GM19463 (cell line): ENCODE results near the gene FAM151A.
A peak's percentile ranks its signal among the peaks of the same experiment; 100 is the strongest.

ENCODE experiments used
- ATAC-seq: cut with Tn5 transposase; IDR thresholded peaks from one replicate; pipeline ENCODE4 v1.9.1; 2021; ENCODE audit warnings: mild to moderate bottlenecking, moderate library complexity; ENCODE audit not compliant: unreplicated experiment

The FAM151A gene

DNA sequence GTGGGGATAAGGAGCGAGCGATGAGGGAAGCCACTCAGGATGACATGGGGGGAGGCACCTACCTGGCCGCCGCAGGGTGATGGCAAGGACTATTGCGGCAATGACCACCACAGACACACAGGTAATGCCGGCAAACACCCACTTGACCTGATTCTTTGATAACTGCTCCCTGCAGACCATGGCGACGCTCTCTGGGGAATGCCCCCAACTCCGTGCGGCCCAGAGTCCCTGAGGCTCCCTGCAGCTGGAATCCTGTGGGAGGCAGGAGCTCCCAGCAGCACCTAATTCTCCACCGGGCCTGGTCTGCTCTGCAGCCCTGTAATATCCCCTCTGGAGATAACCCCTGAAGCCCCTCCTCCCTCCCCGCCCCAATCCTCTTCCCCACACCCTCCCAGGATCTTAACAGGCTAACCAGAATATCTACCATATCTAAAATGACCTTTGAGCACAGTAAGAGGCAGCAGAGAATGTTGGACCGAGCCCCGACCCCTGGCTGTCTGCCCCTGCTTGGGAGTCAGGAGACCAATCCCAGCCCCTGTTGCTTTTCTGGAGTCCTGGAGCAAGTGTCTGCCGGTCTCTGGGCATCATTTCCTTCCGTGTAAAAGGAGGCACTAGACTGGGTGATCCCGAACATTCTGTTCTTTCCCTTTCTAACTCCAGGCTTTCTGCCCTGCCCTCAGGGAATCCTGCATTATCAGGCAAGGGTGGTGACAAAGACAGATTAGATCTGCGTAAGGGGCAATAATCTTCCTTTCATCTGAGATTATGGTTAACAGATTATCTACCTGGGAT is at the start of gene FAM151A:
Gene FAM151A (minus strand): TSS at position 310 of the 792 bp plus-strand sequence. CDS start 130 bp downstream, at position 180.
- no peak for ATAC-seq

DNA sequence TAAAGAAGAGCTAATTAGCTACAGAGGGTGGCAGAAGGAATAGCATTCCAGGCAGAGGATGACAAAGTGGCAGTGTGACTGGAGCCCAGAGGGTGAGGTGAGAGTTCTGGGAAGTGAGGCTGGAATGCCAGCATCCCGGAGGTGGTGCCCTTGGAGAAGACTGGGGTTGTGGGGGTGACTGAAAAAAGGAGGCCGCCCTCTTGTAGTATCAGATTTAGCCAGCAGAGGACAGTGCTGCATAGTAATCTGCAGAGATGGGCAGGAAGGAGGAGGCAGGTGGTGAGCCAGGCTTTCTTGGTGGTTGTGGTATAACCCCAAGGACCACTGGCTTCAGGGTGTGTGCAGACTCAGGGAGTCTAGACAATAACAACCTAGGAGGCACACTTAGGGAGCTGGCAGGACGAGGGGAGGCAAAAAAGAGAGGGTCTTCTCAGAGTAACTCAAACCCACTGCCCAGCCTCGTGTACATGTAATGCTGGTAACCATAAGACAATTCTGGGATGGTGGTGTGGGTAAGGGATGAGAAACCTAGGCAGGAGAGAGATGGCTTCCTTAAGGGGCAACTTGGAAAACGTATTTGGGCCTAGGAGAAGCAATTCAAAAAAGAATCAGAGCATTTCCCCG is 48.8 kb upstream of the FAM151A start:
- ATAC-seq = peak; percentile 53

DNA sequence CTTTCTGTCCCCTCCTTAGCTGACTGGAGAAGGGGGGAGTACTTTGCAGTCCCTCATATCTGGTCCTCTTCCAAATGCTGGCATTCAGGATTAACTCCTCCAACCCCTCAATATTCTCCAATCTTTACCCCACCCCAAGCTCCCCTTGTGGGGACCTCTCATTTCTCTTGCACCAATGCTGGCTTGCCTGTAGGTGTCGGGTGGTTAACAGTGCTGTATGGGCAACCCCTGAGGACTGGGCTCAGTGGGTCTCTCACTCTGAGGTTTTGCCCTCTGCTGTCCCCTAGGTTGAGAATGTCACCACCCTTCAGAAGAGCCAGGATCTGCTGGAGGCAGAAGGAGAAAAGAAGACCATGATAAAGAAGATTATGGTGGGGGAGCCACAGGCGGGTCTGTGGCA is 45.2 kb upstream of the FAM151A start:
- no peak for ATAC-seq

GRCh38 chr1:54667797-54668196 is 44.5 kb upstream of the FAM151A start:
- ATAC-seq = no peak

DNA sequence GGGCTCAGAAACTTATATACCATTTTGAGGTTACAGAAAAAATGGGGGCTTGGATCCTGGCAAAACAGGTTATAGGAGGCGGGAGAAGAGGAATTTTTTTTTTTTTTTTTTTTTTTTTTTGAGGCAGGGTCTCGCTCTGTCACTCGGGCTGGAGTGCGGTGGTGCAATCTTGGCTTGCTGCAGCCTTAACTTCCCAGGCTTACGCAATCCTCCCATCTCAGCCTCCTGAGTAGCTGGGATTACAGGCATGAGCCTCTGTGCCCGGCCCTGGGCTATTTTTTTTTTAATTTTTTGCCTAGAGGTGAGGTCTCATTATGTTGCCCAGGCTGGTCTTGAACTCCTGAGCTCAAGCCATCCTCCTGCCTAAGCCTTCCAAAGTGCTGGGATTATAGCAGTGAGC is 43.0 kb upstream of the FAM151A start:
- no peak for ATAC-seq

DNA sequence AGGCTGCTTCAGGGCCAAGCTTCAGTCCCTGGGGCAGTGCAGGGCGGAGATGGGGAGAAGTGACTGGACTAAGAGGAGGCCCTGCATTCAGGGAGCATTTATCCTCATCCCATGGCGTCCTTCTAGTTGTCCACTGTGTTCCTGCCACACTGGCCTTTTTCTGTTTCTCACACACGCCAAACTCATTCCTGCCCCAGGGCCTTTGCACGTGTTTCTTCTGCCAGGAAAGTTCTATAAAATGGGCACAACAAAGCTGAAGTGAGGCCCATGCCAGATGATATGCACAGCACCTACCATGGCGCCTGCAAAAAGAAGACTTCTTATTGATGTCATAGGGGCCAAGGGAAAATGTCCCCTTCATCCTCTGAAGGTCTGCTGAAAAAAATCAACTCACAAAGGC is 42.5 kb upstream of the FAM151A start:
- no peak for ATAC-seq

DNA sequence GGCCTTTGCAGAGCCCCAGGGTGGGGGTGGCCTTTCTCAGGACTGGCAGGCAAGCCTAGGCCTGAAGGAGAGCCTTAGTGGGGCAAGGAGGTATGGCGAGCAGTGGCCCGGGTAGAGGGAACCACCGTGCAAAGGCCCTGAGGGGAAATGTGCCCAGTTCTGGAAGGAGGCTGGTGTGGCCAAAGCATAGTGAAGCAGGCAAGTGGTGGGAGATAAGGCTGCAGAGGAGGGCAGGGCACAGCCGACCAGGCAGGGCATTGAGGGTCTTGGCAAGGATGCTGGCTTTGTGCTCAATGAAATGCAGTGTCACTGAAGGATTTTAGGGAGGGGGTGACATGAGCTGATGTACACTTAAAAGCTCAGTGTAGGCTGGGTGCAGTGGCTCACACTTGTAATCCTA is 41.0 kb upstream of the FAM151A start:
- ATAC-seq = no peak

GRCh38 chr1:54663725-54664124 is 40.4 kb upstream of the FAM151A start:
- ATAC-seq = no peak

DNA sequence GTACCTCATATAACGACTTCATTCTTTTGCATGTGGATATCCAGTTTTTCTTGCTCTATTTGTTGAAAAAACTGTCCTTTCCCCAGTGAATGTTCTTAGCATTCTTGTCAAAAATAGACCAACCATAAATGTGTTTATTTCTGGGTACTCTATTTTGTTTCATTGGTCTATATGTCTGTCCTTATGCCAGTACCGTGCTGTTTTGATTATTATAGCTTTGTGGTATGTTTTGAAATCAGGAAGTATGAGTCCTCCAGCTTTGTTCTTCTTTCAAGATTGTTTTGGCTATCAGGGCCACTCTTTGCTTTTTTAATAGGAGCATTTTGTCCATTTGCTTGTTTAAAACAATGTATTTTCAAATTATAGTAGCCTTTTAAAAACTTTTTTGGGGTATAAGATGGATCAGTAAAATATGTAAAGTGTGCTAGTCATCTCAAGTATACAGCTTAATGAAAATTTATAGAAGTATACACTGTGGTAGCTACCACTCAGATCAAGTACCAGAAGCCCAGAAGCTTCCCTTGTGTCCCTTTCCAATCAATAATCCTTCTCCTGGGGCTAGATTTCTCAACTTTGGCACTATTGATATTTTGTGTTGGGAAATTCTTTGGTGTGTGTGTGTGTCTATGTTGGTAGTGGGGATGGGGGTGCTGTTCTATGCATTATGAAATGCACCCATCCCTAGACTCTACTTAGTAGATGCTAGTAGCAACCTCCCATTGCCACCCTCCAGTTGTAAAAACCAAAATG is 35.0 kb upstream of the FAM151A start:
- no peak for ATAC-seq

DNA sequence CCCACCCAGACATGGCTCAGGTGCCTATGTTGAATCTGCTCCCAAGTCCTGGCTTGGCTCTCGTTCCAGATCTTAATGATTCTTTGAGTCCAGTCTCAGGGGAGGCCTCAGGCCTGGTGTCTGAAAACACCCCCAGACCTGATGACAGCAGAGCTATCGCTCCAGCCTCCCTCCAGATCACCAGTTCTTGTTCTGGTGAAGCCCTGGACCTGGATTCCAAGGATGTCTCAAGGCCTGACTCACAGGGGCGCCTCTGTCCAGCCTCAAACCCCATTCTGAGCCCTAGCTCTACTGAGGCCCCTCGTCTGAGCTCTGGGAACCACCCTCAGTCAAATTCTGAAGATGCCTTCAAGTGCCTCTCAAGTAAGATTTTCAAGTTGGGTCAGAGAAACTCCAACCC is 29.7 kb upstream of the FAM151A start:
- ATAC-seq = no peak

GRCh38 chr1:54652168-54652567 is 28.8 kb upstream of the FAM151A start:
- no peak for ATAC-seq

DNA sequence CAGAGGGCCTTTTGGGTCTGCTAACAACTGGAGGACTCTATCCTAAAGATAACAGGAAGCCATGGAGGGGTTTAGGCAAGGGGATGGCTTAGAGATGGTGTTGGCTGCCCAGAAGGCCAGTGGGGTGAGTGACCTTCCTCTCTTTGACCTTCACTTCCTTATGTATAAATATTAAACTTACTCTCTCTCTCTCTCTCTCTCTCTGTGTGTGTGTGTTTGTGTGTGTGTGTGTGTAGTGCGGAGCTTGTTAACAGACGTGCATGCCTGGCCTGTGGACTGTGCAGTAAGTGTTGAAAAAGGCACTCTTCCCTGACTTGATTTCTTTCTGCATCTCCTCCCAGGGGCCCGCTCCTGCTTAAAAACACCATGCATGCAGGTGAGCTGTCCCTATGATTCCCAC is 28.3 kb upstream of the FAM151A start:
- no peak for ATAC-seq

GRCh38 chr1:54650417-54650816 is 27.1 kb upstream of the FAM151A start:
- ATAC-seq = no peak

- no peak for ATAC-seq
Measured at GRCh38 chr1:54649921-54650320, 26.6 kb upstream of the FAM151A start.

DNA sequence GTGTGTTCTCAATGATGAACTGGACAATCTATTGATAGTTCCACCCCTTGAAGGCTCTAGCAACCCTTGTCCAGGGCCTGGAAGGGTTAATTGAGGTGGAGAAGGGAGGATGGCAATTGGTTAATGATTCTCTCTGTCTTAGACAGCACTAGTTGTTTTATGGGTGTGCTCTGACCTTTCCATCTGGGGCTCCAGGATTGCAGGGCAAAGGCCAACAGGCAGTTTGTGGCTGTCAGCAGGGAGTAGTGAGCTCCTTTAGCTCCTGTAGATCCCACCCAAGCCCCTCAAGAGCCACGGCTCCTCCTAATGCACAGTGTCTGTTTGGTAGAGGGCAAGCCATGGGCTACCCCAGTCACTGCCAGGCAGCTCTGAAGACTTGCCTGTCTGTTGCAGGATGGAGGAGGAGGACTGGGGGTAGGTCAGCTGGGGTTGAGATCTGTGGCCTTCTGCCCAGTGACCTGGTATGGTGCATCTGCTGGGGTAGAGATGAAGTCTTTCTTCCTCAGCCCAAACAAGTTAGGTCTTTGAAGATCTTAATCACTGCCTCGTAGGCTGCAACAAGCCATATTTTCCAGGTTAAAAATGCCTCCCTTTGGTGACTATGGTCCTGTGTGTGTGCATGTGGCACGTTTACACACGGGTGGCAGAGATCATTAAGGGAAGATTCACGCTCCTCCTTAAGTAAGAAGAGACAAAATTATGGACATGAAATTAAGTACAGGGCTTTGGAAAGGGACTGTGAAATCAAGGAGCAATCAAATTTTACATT is 26.0 kb upstream of the FAM151A start:
- ATAC-seq = no peak

DNA sequence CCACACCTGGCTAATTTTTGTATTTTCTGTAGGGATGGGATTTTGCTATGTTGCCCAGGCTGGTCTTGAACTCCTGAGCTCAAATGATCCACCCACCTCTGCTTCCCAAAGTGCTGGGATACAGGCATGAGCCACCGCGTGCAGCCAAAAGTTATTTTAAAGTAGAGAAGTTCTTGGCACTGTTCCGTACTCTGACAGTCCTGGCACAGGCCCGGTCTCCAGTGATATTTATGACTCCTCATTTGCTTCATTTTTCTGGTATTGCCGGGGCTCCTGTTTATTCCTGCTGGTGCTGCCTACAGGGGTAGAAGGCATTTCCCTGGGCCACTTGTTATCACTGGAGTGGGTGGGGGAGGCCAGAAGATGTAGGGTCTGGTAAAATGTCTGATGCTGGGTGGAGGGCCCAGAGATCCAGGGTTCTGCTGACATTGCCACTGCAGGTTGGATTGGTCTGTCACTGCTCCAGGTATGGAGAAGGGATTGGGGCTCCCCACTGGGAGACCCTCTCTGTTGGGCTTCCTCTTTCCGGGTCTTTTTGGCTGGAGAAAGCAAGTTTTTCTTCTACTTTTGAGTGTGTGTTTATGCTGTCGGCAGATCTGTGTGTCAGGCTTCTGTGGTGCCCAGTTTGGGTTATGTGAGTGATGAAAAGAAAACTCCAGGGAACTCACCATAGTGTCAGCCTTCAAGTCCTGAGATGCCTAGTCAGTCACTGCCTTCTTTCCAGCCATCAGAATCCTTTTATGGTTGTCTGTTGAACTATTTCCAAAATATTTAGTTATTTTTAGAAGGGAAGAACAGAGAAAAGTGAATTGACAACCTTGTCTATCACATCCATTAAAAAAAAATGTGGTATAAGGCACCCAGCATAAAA is 22.7 kb upstream of the FAM151A start:
- no peak for ATAC-seq

DNA sequence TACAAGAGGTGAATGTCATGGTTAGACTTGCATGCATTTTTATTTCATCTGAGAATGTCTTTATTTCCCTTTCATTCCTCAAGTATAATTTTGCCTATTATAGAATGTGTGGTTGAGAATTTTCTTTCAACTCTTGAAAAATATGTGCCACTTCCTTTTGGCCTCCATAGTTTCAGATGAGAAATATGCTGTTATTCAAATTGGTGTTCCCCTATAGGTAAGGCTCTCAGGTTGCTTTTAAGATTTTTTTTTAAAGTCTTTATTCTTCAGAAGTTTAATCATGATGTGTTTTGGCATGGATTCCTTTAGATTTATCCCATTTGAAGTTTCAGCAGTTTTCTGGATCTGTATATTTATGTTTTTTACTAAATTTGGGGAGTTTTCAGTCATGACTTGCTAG is 20.4 kb upstream of the FAM151A start:
- no peak for ATAC-seq

DNA sequence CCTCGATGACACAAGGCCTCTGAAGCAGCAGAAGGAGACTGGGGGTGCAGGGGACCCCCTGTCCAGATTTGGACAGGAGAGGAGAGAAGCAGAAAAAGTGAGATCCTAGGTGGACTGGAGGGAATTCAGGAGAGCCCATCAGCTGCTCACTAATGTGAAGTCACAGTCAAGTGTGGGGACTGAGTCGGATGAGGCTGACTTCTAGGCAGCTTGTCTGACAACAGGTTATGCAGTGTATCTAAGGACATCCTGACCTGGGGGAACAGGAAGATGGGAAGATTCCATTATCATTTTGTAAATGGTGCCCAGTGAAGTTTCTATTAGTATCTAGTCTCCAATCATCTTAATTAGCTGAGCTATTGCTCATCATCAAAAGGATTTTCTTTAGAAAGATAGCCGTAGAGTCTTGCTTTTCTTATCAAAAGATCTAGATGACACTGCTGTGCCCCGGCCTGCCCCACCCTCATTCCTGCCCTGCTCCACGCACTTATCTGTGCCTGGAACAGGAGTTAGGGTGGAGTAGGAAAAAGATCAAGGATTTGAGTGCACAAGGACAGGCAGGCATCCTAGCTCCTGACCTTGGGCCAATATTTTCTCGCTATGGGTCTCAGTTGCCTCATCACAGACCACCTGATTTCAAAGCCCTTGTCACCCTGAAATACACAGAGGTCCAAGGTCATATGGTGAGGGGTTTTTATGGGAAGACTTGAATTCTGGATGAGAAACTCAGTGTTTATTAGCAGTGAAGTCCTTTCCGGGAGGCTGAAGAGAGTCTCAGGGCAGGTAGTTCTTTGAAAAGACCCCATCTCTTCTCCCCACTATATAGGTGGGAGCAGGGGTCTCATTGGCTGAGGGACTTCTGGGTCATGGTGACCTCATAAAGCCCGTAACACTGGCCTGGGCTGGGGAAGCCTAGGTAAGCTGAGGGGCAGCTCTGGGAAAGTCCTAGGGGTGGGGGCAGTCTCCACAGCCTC is 17.8 kb upstream of the FAM151A start, which contains the start of gene MROH7:
Gene MROH7 (plus strand): TSS at position 924 of the 974 bp plus-strand sequence. CDS start 11,141 bp downstream, outside the sequence.
- ATAC-seq = no peak

- no peak for ATAC-seq
Measured at GRCh38 chr1:54640361-54640760, 17.0 kb upstream of the FAM151A start.
